ENCODE measurements around the gene PGM5. TPM values are rescaled to one million over a fixed set of nuclear protein-coding genes. Genes with fewer than 3 reads are reported as not detected.

PGM5 gene
- total RNA-seq, 4 donors from 2014 or later = 153 to 289 (median 274) TPM

GRCh38 chr9:68502279-68502678, 145.9 kb downstream of the PGM5 start:
- intact Hi-C loops (cut with DNase I; ENCODE audit: low total_unique reads) = no loop called here
- no peaks in the 10 kb centered on the region for H3K36me3 ChIP-seq
- no peak overlapping the region for H3K4me3 ChIP-seq
- TF ChIP-seq POLR2A (IDR thresholded peaks at IDR 0.05) (no peak), CTCF (IDR thresholded peaks at IDR 0.05) (no peak)
- no peak for DNase-seq
- peak overlapping the region; percentile 84 to 90 for H3K27ac ChIP-seq
- no peaks in the 10 kb centered on the region for H3K27me3 ChIP-seq
- no peaks in the 10 kb centered on the region for H3K9me3 ChIP-seq
- peaks cover 2 to 11% of the 10 kb centered on the region in 2 donors for H3K4me1 ChIP-seq

GRCh38 chr9:68505681-68506409, 149.4 kb downstream of the PGM5 start:
- TF ChIP-seq CTCF (IDR thresholded peaks at IDR 0.05) (no peak), POLR2A (IDR thresholded peaks at IDR 0.05) (no peak)
- Histone ChIP-seq H3K9me3 (no peaks in the 10 kb centered on the region), H3K27me3 (no peaks in the 10 kb centered on the region), H3K27ac (peak overlapping the region; percentile 81 to 90), H3K36me3 (no peaks in the 10 kb centered on the region), H3K4me1 (peaks cover 10 to 11% of the 10 kb centered on the region in 2 donors), H3K4me3 (no peak overlapping the region)
- intact Hi-C loops (cut with DNase I; ENCODE audit: low total_unique reads) = no loop called here
- DNase-seq = peak in 1 of 2 donors; percentile 29

- no peaks in the 10 kb centered on the region for H3K9me3 ChIP-seq
- peak overlapping the region; percentile 81 to 90 for H3K27ac ChIP-seq
- no peak for TF ChIP-seq CTCF (IDR thresholded peaks at IDR 0.05)
- TF ChIP-seq POLR2A (IDR thresholded peaks at IDR 0.05) = no peak
- no peak overlapping the region for H3K4me3 ChIP-seq
- no peak for DNase-seq
- no peaks in the 10 kb centered on the region for H3K27me3 ChIP-seq
- H3K4me1 ChIP-seq = peaks cover 10 to 11% of the 10 kb centered on the region in 2 donors
- H3K36me3 ChIP-seq = no peaks in the 10 kb centered on the region
- intact Hi-C loops (cut with DNase I; ENCODE audit: low total_unique reads) = no loop called here
Observed at GRCh38 chr9:68506551-68506950, 150.1 kb downstream of the PGM5 start.

- Histone ChIP-seq H3K4me1 (peaks cover 8 to 11% of the 10 kb centered on the region in 2 donors), H3K4me3 (no peak overlapping the region), H3K9me3 (no peaks in the 10 kb centered on the region), H3K36me3 (no peaks in the 10 kb centered on the region), H3K27ac (peak overlapping the region; percentile 81 to 90), H3K27me3 (no peaks in the 10 kb centered on the region)
- TF ChIP-seq CTCF (IDR thresholded peaks at IDR 0.05) = peak; percentile 64 to 79 (median 76)
- TF ChIP-seq POLR2A (IDR thresholded peaks at IDR 0.05) = no peak
- peak in 1 of 2 donors; percentile 52 for DNase-seq
- intact Hi-C loops (cut with DNase I; ENCODE audit: low total_unique reads) = no loop called here
Observed at GRCh38 chr9:68507130-68507805, 150.9 kb downstream of the PGM5 start.

- Histone ChIP-seq H3K4me3 (no peak overlapping the region), H3K4me1 (peaks cover 8 to 11% of the 10 kb centered on the region in 2 donors), H3K9me3 (no peaks in the 10 kb centered on the region), H3K27ac (peak overlapping the region; percentile 81 to 90), H3K27me3 (no peaks in the 10 kb centered on the region), H3K36me3 (no peaks in the 10 kb centered on the region)
- intact Hi-C loops (cut with DNase I; ENCODE audit: low total_unique reads) = no loop called here
- TF ChIP-seq CTCF (IDR thresholded peaks at IDR 0.05) (no peak), POLR2A (IDR thresholded peaks at IDR 0.05) (no peak)
- no peak for DNase-seq
Observed at GRCh38 chr9:68507806-68508145, 151.4 kb downstream of the PGM5 start.

Data from uterus (tissue), 4 donors.